ENCODE results near the gene MKRN1. TPM values are rescaled to one million over a fixed set of nuclear protein-coding genes. Genes with fewer than 3 reads are reported as not detected.

MKRN1 gene
- polyA plus RNA-seq (2011; rRNA removed) (63.7 and 71.6 TPM in 2 replicates), polyA minus RNA-seq (2011; rRNA and poly(A)+ RNA removed) (65.2 and 72.6 TPM in 2 replicates)

GRCh38 chr7:140479062-140479738, at the start of gene MKRN1:
MKRN1 (minus strand) TSS chr7:140479505; CDS start chr7:140479344, 161 bp downstream.
- Histone ChIP-seq H3K27me3 (ENCODE audit: control insufficient read depth, insufficient read depth, low read length) (peaks cover 5% of the 10 kb centered on the region), H3K27ac (ENCODE audit: low read depth, low read length) (peak within 1 kb of the TSS; percentile 70), H3K9me3 (ENCODE audit: control insufficient read depth, insufficient read depth, low read length) (no peaks in the 10 kb centered on the region), H3K4me3 (ENCODE audit: low read depth, low read length) (peak within 1 kb of the TSS; percentile 78)
- TF ChIP-seq CTCF (IDR thresholded peaks at IDR 0.05; ENCODE audit: low read depth, low read length): no peak
- ChIA-PET POLR2A (interaction anchor here (1.2 kb wide), 1 partner anchor 126 kb away, joined by 5 read pairs; no protein-coding TSS in a partner anchor), CTCF (interaction anchor here (2.1 to 4.7 kb wide), 2 partner anchors 174 kb away, joined by 13 to 44 read pairs; no protein-coding TSS in a partner anchor)
- peak; percentile 67 for DNase-seq (ENCODE audit: low read depth, low spot score)

GRCh38 chr7:140526787-140527664, 47.7 kb upstream of the MKRN1 start:
- no peak for TF ChIP-seq CTCF (IDR thresholded peaks at IDR 0.05; ENCODE audit: low read depth, low read length)
- H3K4me3 ChIP-seq (ENCODE audit: low read depth, low read length): no peak overlapping the region
- H3K9me3 ChIP-seq (ENCODE audit: control insufficient read depth, insufficient read depth, low read length): no peaks in the 10 kb centered on the region
- CTCF ChIA-PET: interaction anchor here (0.5 to 2.3 kb wide), 2 partner anchors 126 to 135 kb away, joined by 6 to 7 read pairs; no protein-coding TSS in a partner anchor
- no peaks in the 10 kb centered on the region for H3K27me3 ChIP-seq (ENCODE audit: control insufficient read depth, insufficient read depth, low read length)
- no peak overlapping the region for H3K27ac ChIP-seq (ENCODE audit: low read depth, low read length)
- DNase-seq (ENCODE audit: low read depth, low spot score): no peak
- POLR2A ChIA-PET: no interaction called here

- ChIA-PET CTCF (interaction anchor here (0.5 to 2.3 kb wide), 2 partner anchors 127 to 136 kb away, joined by 6 to 7 read pairs; no protein-coding TSS in a partner anchor), POLR2A (no interaction called here)
- H3K27ac ChIP-seq (ENCODE audit: low read depth, low read length): no peak overlapping the region
- H3K27me3 ChIP-seq (ENCODE audit: control insufficient read depth, insufficient read depth, low read length): no peaks in the 10 kb centered on the region
- H3K9me3 ChIP-seq (ENCODE audit: control insufficient read depth, insufficient read depth, low read length): no peaks in the 10 kb centered on the region
- no peak overlapping the region for H3K4me3 ChIP-seq (ENCODE audit: low read depth, low read length)
- no peak for TF ChIP-seq CTCF (IDR thresholded peaks at IDR 0.05; ENCODE audit: low read depth, low read length)
- no peak for DNase-seq (ENCODE audit: low read depth, low spot score)
Observed at GRCh38 chr7:140526214-140526613, 46.9 kb upstream of the MKRN1 start.

GRCh38 chr7:140525743-140526142, 46.4 kb upstream of the MKRN1 start:
- Histone ChIP-seq H3K27ac (ENCODE audit: low read depth, low read length) (no peak overlapping the region), H3K9me3 (ENCODE audit: control insufficient read depth, insufficient read depth, low read length) (no peaks in the 10 kb centered on the region), H3K27me3 (ENCODE audit: control insufficient read depth, insufficient read depth, low read length) (no peaks in the 10 kb centered on the region), H3K4me3 (ENCODE audit: low read depth, low read length) (no peak overlapping the region)
- DNase-seq (ENCODE audit: low read depth, low spot score): no peak
- ChIA-PET CTCF (interaction anchor here (2.3 kb wide), 1 partner anchor 127 kb away, joined by 7 read pairs; no protein-coding TSS in a partner anchor), POLR2A (no interaction called here)
- TF ChIP-seq CTCF (IDR thresholded peaks at IDR 0.05; ENCODE audit: low read depth, low read length): no peak

Data from AG04450 (cell line).